Measurements from ENCODE around the gene PLCB4.

Gene PLCB4

GRCh38 chr20:9185511-9185910 is 116.6 kb downstream of the PLCB4 start:
- DNase-seq, result no peak

GRCh38 chr20:9186396-9186795 is 117.5 kb downstream of the PLCB4 start:
- DNase-seq, result no peak

- no peak for DNase-seq
These were observed 126.1 kb downstream of the PLCB4 start for GRCh38 chr20:9195031-9195430.

- DNase-seq, result no peak
These were observed 127.2 kb downstream of the PLCB4 start for GRCh38 chr20:9196110-9196509.

- DNase-seq, result no peak
These were observed 129.6 kb downstream of the PLCB4 start for GRCh38 chr20:9198460-9198859.

- no peak for DNase-seq
These were observed 131.3 kb downstream of the PLCB4 start for GRCh38 chr20:9200196-9200595.

GRCh38 chr20:9200620-9201019 is 131.7 kb downstream of the PLCB4 start:
- no peak for DNase-seq

- DNase-seq, result no peak
These were observed 133.7 kb downstream of the PLCB4 start for GRCh38 chr20:9202420-9203080.

- DNase-seq, result no peak
These were observed 134.2 kb downstream of the PLCB4 start for GRCh38 chr20:9203081-9203447.

- no peak for DNase-seq
These were observed 136.1 kb downstream of the PLCB4 start for GRCh38 chr20:9204979-9205378.

GRCh38 chr20:9206486-9206885 is 137.6 kb downstream of the PLCB4 start:
- no peak for DNase-seq

- no peak for DNase-seq
These were observed 138.4 kb downstream of the PLCB4 start for GRCh38 chr20:9207253-9207652.

- DNase-seq, result no peak
These were observed 141.5 kb downstream of the PLCB4 start for GRCh38 chr20:9210356-9210755.

GRCh38 chr20:9211016-9211760 is 142.3 kb downstream of the PLCB4 start:
- DNase-seq, result no peak

- DNase-seq, result no peak
These were observed 143.8 kb downstream of the PLCB4 start for GRCh38 chr20:9212735-9213134.

GRCh38 chr20:9214685-9215084 is 145.8 kb downstream of the PLCB4 start:
- DNase-seq, result no peak

- no peak for DNase-seq
These were observed 146.7 kb downstream of the PLCB4 start for GRCh38 chr20:9215539-9215938.

- no peak for DNase-seq
These were observed 149.7 kb downstream of the PLCB4 start for GRCh38 chr20:9218531-9218961.

GRCh38 chr20:9220874-9221547 is 152.1 kb downstream of the PLCB4 start:
- no peak for DNase-seq

- DNase-seq, result no peak
These were observed 154.4 kb downstream of the PLCB4 start for GRCh38 chr20:9223296-9223695.

GRCh38 chr20:9225879-9226278 is 157.0 kb downstream of the PLCB4 start:
- DNase-seq, result peak in 1 of 2 experiments; percentile 16

GRCh38 chr20:9227896-9228615 is 159.2 kb downstream of the PLCB4 start:
- DNase-seq, result no peak

GRCh38 chr20:9228774-9229450 is 160.0 kb downstream of the PLCB4 start:
- no peak for DNase-seq

Measured in cerebellar nuclear complex (tissue), 1 donor.